ENCODE results near the gene ANAPC2. TPM values are rescaled to one million over a fixed set of nuclear protein-coding genes. Genes with fewer than 3 reads are reported as not detected.

ANAPC2 gene
- total RNA-seq, 2 donors from 2014 or later = 50.6 to 53.1 TPM

DNA sequence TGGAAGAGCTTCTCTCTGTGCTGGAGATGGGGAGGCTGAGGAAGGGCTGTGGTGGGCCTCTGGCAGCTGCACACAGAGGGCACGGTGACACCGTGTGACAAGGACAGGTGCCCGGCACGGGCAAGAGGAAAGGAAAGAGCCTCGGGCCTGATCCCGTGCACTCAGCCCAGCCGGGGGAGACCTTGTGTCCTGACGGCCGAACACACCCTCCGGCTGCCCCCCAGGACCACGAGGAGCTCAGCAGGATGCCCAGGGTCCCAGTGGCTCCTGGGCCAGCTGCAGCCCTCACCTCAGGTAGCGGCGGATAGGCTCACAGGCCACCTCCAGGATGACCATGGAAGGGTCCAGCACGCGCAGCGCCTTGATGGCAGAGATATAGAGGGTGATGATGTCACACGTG lies 5.5 kb downstream of the ANAPC2 start:
- no peak for ATAC-seq (replicated peaks)
- no peak overlapping the region for H3K27ac Mint-ChIP-seq
- no peaks in the 10 kb centered on the region for H3K9me3 Mint-ChIP-seq
- no peaks in the 10 kb centered on the region for H3K27me3 Mint-ChIP-seq
- no peak overlapping the region for H3K4me3 Mint-ChIP-seq
- H3K4me1 Mint-ChIP-seq = peaks cover 4% of the 10 kb centered on the region
- peaks cover 31% of the 10 kb centered on the region for H3K36me3 Mint-ChIP-seq (ENCODE audit: low read depth)

DNA sequence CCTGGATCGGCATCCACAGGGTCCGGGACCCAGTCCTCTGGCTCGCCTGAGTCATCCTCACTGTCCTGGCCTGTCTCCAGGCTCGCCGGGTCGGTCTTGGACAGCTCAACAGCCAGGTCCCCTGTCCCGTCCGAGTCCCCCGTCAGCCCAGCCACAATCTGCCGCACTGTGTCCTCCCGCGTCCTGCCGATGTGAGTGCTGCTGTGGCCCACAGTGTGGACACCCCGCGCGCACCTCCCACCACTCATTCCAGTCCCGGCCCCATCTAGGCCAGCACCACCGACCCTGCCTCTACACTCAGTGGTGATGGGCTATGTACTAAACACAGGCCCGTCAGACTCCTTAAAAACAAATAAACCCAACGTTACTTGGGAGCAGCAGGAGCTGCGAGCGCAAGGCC lies 6.7 kb downstream of the ANAPC2 start:
- H3K36me3 Mint-ChIP-seq (ENCODE audit: low read depth) = peaks cover 31% of the 10 kb centered on the region
- no peak for ATAC-seq (replicated peaks)
- no peaks in the 10 kb centered on the region for H3K9me3 Mint-ChIP-seq
- no peak overlapping the region for H3K27ac Mint-ChIP-seq
- H3K27me3 Mint-ChIP-seq = no peaks in the 10 kb centered on the region
- H3K4me1 Mint-ChIP-seq = no peaks in the 10 kb centered on the region
- H3K4me3 Mint-ChIP-seq = no peak overlapping the region

DNA sequence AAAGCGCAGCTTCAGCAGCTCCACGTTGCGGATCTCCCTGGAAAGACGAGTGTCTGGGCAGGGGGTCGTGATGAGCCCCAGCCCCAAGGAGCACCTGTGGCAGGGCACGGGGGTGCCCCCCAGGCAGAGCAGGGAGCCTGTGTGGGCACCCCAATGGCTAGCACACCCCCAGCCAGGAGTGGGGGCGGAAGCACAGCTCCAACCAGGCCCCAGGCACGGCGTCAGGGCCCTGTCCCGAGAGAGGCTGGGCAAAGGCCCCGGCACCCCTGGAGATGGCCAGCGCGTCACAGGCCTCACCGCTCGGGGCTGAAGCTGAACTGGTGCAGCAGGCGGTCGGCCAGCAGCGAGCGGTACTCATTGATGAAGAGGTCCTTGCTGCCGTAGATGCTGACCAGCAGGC lies 7.9 kb downstream of the ANAPC2 start:
- Mint-ChIP-seq H3K4me3 (no peak overlapping the region), H3K27me3 (no peaks in the 10 kb centered on the region), H3K4me1 (no peaks in the 10 kb centered on the region), H3K27ac (no peak overlapping the region), H3K9me3 (no peaks in the 10 kb centered on the region), H3K36me3 (ENCODE audit: low read depth) (peaks cover 31% of the 10 kb centered on the region)
- no peak for ATAC-seq (replicated peaks)

DNA sequence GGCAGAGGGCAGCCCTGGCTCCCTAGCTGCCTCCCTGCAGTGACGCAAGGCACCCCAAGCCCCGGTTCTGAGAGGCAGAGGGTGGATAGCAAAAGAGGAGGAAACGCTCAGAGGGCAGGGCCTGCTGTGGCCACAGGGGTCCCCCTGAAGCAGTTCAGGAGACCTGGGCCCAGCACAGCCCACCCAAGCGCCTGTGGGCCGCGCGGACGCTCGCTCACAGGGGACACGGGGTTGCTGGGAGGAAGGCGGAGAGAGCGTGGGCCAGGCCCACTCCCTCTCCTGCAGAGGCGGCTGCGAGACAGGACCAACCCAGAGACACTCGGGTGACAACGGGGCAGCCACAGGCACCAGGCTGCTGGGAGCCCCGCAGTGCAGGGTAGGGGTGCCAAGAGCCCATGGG lies 8.6 kb downstream of the ANAPC2 start:
- Mint-ChIP-seq H3K27me3 (no peaks in the 10 kb centered on the region), H3K27ac (no peak overlapping the region), H3K4me1 (no peaks in the 10 kb centered on the region), H3K36me3 (ENCODE audit: low read depth) (peaks cover 31% of the 10 kb centered on the region), H3K4me3 (no peak overlapping the region), H3K9me3 (no peaks in the 10 kb centered on the region)
- ATAC-seq (replicated peaks) = no peak

DNA sequence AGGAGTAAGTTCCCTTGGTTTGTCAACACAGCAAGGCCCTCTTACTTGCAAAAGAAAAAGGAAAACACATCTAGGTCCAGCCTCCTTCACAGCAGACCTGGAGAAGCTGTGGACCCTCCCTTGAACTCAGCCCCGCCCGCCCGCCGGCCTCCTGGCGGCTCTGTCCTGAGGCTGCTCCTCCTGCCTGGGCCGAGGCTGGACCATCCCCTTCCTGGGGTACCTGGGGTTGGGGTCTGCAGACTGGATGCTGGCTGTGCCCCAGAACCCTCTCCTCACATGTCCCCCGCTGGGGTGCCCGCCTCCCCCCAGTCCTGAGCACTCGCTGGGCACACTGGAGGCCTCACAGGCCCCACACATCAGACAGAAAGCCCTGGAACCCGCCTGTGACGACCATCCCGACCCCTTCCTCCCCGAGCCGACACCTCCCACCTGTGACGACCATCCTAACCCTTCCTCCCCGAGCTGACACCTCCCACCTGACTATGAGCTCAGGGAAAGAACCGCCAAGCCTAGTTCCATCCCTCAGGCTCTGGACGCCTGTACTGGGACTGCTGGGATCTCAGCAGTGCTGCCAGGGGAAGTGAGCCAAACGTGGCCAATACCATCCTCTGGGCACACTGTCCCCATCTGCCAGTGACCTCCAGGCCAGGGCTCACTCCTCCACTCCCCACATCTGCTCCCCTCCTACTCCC lies 9.3 kb downstream of the ANAPC2 start:
- Mint-ChIP-seq H3K27me3 (no peaks in the 10 kb centered on the region), H3K27ac (no peak overlapping the region), H3K4me3 (no peak overlapping the region), H3K36me3 (ENCODE audit: low read depth) (peaks cover 26% of the 10 kb centered on the region), H3K9me3 (no peaks in the 10 kb centered on the region), H3K4me1 (no peaks in the 10 kb centered on the region)
- no peak for ATAC-seq (replicated peaks)

DNA sequence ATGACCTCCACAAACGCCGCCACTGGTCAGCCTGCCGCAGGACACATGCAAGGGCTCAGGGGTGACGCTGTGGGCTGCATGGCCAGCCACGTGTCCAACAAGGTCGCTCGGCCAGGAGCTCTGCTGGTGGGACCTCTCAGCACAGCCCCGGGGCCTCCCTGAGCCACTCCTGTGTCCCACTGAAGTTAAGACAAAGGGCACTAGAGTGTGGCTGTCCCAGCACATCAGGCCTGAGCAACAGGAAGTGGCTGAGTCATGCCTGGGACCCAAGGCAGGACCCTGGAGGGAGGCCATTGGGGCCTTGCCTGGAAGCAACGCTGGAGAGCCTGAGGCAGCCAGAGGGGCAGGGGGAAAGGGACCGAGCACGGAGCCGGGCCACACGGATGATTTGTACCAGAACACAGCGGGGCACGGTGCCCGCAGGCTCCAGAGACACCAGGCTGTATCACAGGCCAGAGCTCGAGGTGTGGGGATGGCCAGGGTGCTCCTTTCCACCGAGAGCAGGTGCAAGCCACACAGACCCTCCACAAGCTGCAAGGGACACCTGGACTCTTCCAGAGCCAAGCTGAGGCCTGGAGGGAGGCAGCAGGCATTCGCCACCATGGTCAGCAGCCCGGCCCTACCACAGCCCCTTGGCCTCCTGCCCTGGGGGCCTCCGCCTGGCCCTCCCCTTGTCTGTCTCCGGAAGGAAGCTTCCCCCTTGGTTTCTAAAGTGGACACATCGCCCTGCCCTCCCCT lies 10.0 kb downstream of the ANAPC2 start:
- ATAC-seq (replicated peaks) = no peak
- Mint-ChIP-seq H3K27ac (no peak overlapping the region), H3K9me3 (no peaks in the 10 kb centered on the region), H3K27me3 (no peaks in the 10 kb centered on the region), H3K4me1 (no peaks in the 10 kb centered on the region), H3K4me3 (no peak overlapping the region), H3K36me3 (ENCODE audit: low read depth) (peaks cover 19% of the 10 kb centered on the region)

DNA sequence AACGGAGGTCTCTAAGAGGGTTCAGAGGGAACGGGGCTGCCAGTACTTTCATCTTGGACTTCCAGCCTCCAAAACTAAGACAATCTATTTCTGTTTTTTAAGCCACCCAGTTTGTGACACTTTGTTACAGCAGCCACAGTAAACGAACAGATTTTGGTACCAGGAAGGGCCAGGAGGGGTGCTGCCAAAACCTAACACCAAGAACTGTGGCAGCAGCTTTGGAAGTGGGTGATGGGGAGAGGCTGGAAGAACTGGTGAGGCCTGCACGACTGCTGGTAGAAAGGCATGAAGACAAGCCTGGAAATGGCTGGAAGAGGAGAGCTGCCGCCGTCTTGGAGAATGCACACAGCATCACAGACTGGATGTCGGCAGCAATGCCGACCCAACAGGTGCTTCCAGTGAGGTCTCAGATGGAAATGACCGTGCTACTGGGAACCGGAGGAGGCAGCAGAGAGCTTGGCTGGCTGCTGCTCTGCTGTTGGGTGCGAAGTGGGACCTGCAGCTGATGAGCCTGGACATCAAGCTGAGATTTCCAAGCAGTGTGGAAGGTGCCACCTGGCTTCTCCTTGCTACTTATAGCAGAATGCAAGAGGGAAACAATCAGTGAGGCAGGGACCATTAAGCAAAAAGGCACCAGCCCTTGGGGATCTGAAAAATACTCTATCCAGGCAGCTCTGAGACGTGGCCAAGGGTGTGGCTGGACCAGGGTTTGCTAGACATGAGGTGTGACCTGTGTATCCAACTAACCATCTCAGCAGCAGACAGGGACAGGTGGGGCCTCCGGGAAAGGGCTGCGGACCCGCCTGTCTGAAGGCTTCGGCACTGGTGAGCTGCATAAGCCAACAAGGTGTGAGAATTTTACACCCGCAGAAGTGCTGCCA lies 11.8 kb downstream of the ANAPC2 start:
- Mint-ChIP-seq H3K4me3 (no peak overlapping the region), H3K9me3 (no peaks in the 10 kb centered on the region), H3K27me3 (no peaks in the 10 kb centered on the region), H3K27ac (no peak overlapping the region), H3K4me1 (no peaks in the 10 kb centered on the region), H3K36me3 (ENCODE audit: low read depth) (peaks cover 3% of the 10 kb centered on the region)
- ATAC-seq (replicated peaks) = peak; percentile 47

DNA sequence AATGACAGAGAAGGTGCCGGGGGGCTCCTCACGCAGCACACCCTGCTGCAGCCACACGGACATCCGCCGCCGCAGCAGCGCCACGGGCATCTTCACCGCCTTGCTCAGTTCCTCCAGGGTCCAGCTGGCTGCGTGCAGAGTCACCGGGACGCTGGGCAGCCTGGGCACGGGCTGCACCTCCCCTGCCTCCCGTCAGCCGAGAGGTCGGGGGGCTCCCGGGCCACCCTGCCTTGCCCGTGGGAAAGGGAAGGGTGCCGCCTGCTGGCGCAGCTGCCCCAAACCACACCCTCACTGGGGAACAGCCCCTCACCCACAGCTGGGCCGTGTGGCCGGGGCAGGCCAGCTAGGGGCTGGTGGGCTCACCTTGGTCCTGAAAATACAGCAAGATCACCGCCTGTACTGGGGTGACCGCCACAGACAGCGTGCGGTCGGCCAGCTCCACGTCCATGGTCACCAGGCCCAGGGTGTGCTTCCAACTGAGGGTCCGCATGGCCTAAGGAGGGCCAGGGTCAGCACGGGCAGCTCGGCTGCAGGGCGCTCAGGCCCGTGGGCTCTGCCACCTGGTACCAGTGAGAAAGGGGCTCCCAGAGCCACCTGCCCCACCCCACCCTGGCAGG lies 12.9 kb downstream of the ANAPC2 start:
- no peaks in the 10 kb centered on the region for H3K36me3 Mint-ChIP-seq (ENCODE audit: low read depth)
- no peak for ATAC-seq (replicated peaks)
- H3K27me3 Mint-ChIP-seq = peaks cover 2% of the 10 kb centered on the region
- H3K4me3 Mint-ChIP-seq = no peak overlapping the region
- no peaks in the 10 kb centered on the region for H3K4me1 Mint-ChIP-seq
- H3K27ac Mint-ChIP-seq = no peak overlapping the region
- no peaks in the 10 kb centered on the region for H3K9me3 Mint-ChIP-seq

DNA sequence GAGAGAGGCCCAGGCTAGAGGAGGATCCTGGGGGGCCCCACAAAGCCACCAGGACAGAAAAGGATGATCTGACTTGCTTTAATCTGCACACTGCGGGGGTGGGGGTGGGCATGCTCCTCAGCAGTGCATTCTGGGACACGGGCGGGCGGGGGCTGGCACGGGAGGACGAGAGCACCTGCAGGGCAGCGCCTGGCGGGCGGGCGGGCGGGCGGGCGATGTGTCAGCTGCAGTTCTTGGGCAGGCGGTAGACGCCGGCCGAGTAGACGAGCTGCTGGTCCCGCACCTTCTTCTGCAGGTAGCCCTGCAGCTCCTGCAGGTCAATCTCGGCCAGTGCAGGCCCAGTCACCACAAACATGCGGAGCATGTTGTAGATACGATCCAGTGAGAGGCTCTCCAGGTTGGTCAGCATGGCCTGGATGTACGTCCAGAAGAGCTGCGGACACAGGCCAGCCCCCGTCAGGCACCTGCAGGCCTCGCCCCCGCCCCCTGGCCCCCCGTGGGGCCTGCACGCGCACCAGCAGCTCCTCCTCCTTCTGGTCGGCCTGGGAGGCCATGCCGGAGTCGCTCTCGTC lies 13.6 kb downstream of the ANAPC2 start:
- no peaks in the 10 kb centered on the region for H3K4me1 Mint-ChIP-seq
- no peaks in the 10 kb centered on the region for H3K9me3 Mint-ChIP-seq
- no peak overlapping the region for H3K27ac Mint-ChIP-seq
- no peak for ATAC-seq (replicated peaks)
- peaks cover 3% of the 10 kb centered on the region for H3K27me3 Mint-ChIP-seq
- no peak overlapping the region for H3K4me3 Mint-ChIP-seq
- H3K36me3 Mint-ChIP-seq (ENCODE audit: low read depth) = no peaks in the 10 kb centered on the region

DNA sequence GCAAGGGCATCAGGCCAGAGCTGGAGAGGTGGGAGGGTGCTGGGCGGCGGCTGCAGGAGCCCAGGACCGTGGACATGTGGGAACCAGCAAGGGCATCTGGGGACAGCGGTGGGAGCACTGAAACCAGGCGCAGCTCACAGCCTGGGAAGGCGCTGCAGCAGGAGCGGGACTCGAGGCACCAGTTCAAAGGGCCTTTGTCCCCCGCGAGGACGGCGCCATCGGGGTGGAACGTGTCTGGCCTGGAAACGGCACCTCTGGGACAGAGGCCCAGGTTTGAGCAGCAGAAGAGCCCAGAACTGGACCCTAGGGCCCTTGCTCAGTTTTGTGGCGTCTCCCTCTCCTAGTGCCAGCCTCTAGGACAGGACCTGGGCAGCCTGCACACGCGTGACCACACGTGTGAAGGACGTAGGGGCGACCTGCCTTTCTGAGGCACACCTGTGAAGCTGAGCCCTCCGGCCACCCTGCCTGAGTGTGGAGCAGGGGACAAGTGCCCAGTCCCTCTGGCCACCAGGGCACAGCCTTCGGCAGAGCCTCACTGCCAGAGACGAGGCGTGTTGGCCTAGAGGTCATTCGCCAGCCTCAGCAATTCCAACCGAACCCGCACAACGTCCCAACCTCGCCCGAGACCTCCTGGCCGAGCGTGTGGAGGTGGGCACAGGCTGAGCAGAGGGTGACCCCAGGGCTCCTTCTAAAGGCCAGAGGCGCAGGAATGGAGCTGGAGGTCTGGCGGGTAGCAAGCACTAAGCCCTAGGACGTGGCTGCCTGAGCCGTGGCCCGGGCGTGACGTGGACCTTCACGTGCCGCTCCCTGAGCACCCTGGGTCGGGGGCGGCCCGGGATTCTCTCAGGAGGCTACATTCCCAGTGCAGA lies 14.3 kb downstream of the ANAPC2 start:
- no peak for ATAC-seq (replicated peaks)
- Mint-ChIP-seq H3K9me3 (no peaks in the 10 kb centered on the region), H3K27ac (no peak overlapping the region), H3K4me1 (no peaks in the 10 kb centered on the region), H3K4me3 (no peak overlapping the region), H3K27me3 (peaks cover 3% of the 10 kb centered on the region), H3K36me3 (ENCODE audit: low read depth) (no peaks in the 10 kb centered on the region)

DNA sequence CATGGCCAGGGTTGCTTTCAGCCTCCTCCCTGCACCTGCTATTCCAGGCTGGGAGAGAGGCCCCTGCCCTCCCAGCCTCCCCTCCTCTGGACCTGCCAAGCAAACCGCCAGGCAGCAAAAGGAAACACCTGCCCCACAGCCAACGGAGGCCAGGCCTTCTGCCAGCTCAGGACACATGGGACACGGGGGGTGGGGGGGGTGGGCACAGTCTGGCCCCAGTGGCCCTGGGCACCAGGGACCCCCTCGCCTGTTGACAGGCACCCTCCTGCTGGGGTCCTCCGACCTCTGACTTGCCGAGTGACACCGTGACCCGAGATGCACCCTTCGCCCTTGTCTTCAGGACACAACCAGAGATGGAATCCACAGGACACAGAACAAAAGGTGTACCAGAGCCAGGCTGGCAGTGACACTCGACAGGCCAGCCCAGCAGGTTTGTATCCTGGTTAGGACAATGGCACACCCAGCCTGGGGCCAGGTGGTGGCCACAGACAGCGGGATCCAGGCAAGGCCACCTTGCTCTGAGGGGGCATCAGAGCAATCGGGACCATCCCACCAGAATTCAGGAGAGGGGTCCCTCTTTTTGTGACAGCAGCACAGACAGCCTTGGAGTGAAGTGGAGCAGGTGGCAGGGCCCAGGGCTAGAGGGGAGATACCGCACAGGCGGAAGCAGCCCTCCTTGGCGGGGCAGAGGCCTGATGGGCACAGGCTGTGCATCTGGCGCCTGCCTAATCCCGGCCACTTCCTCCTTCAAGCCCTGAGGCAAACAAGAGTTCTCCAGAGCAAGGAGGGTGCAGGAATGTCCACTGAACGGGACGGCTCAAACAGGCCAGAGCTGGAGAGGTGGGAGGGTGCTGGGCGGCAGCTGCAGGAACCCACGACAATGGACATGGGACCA lies 15.2 kb downstream of the ANAPC2 start:
- H3K27me3 Mint-ChIP-seq = peaks cover 3% of the 10 kb centered on the region
- ATAC-seq (replicated peaks) = no peak
- H3K4me1 Mint-ChIP-seq = no peaks in the 10 kb centered on the region
- no peaks in the 10 kb centered on the region for H3K9me3 Mint-ChIP-seq
- no peak overlapping the region for H3K4me3 Mint-ChIP-seq
- no peaks in the 10 kb centered on the region for H3K36me3 Mint-ChIP-seq (ENCODE audit: low read depth)
- H3K27ac Mint-ChIP-seq = no peak overlapping the region

DNA sequence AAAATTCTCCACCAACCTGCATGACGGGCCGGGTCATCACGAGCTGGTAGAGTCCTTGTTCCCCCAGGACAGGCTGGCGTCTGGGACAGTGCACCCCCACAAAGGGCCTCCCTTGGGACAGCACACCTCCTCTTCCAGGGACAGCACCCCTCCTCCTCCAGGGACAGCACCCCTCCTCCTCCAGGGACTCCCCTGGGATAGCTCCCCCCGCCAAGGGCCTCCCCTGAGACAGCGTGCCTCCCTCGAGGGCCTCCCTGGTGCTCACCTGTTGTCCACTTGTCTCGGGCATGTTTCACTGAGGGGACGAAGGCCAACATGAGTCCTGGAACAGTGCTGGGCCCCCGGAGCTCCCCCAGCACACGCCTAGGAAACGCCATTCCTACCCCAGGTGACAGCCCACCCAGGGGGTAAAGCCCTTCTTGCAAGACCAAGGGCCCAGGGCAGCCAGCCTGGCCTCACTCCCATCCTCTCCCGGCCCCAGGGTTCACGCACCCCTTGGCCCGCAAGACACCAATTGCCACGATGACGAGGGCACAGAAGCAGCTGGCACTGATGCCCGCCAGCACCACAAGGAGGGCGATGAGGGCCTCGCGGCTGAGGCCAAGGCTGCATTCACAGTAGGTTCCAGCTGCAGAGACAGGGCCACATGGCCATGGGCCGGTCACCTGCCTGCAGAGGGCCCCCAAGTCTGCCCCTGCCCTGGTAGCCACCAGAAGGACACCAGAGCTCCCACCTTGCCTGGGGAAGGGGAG lies 17.0 kb downstream of the ANAPC2 start:
- ATAC-seq (replicated peaks) = no peak
- no peaks in the 10 kb centered on the region for H3K36me3 Mint-ChIP-seq (ENCODE audit: low read depth)
- no peaks in the 10 kb centered on the region for H3K9me3 Mint-ChIP-seq
- H3K27ac Mint-ChIP-seq = no peak overlapping the region
- no peak overlapping the region for H3K4me3 Mint-ChIP-seq
- no peaks in the 10 kb centered on the region for H3K4me1 Mint-ChIP-seq
- peaks cover 7% of the 10 kb centered on the region for H3K27me3 Mint-ChIP-seq

All from activated T-helper 17 cell treated with anti-CD3 and anti-CD28 coated beads, Interleukin-2, amount 50 U/mL, for 72 hours (primary cell).